ENCODE data around the gene EPHA2.

GRCh38 chr1:16129316-16129715 lies 26.6 kb downstream of the EPHA2 start:
- TF ChIP-seq ZNF70 (CRISPR knock-in tag; IDR thresholded peaks at IDR 0.05) = no peak
- TF ChIP-seq, protein P1, sequence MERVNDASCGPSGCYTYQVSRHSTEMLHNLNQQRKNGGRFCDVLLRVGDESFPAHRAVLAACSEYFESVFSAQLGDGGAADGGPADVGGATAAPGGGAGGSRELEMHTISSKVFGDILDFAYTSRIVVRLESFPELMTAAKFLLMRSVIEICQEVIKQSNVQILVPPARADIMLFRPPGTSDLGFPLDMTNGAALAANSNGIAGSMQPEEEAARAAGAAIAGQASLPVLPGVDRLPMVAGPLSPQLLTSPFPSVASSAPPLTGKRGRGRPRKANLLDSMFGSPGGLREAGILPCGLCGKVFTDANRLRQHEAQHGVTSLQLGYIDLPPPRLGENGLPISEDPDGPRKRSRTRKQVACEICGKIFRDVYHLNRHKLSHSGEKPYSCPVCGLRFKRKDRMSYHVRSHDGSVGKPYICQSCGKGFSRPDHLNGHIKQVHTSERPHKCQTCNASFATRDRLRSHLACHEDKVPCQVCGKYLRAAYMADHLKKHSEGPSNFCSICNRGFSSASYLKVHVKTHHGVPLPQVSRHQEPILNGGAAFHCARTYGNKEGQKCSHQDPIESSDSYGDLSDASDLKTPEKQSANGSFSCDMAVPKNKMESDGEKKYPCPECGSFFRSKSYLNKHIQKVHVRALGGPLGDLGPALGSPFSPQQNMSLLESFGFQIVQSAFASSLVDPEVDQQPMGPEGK (CRISPR knock-in tag; IDR thresholded peaks at IDR 0.05; ENCODE audit: borderline replicate concordance) = no peak
- no peak for TF ChIP-seq ESRRG (CRISPR knock-in tag; IDR thresholded peaks at IDR 0.05)
- TF ChIP-seq BACH2 (CRISPR knock-in tag; IDR thresholded peaks at IDR 0.05; ENCODE audit: borderline replicate concordance) = no peak
- no peak for TF ChIP-seq POU6F1 (CRISPR knock-in tag; IDR thresholded peaks at IDR 0.05; ENCODE audit: borderline replicate concordance, low read depth)
- no peak for TF ChIP-seq ARNTL (CRISPR knock-in tag; IDR thresholded peaks at IDR 0.05; ENCODE audit: borderline replicate concordance, low read depth)
- TF ChIP-seq TCF4 (CRISPR knock-in tag; IDR thresholded peaks at IDR 0.05; ENCODE audit: borderline replicate concordance) = no peak
- no peak for TF ChIP-seq PPARA (CRISPR knock-in tag; IDR thresholded peaks at IDR 0.05; ENCODE audit: borderline replicate concordance)
- no peak for TF ChIP-seq ISL1 (CRISPR knock-in tag; IDR thresholded peaks at IDR 0.05)
- TF ChIP-seq, protein P2, sequence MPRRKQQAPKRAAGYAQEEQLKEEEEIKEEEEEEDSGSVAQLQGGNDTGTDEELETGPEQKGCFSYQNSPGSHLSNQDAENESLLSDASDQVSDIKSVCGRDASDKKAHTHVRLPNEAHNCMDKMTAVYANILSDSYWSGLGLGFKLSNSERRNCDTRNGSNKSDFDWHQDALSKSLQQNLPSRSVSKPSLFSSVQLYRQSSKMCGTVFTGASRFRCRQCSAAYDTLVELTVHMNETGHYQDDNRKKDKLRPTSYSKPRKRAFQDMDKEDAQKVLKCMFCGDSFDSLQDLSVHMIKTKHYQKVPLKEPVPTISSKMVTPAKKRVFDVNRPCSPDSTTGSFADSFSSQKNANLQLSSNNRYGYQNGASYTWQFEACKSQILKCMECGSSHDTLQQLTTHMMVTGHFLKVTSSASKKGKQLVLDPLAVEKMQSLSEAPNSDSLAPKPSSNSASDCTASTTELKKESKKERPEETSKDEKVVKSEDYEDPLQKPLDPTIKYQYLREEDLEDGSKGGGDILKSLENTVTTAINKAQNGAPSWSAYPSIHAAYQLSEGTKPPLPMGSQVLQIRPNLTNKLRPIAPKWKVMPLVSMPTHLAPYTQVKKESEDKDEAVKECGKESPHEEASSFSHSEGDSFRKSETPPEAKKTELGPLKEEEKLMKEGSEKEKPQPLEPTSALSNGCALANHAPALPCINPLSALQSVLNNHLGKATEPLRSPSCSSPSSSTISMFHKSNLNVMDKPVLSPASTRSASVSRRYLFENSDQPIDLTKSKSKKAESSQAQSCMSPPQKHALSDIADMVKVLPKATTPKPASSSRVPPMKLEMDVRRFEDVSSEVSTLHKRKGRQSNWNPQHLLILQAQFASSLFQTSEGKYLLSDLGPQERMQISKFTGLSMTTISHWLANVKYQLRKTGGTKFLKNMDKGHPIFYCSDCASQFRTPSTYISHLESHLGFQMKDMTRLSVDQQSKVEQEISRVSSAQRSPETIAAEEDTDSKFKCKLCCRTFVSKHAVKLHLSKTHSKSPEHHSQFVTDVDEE (CRISPR knock-in tag; IDR thresholded peaks at IDR 0.05) = no peak
- no peak for TF ChIP-seq RARB (CRISPR knock-in tag; IDR thresholded peaks at IDR 0.05)

Measured in SK-N-SH treated with all-trans-retinoic acid at 6 μM for 48 hours (cell line).